DMS114 treated with DMSO at 0.1 percent for 48 hours (cell line): Measurements from ENCODE around the gene TMEM215.
"Not testable (repeated sequence)": the region's sequence is repeated elsewhere in the genome, so short reads cannot be mapped to it uniquely, and the experiment has no call there.

ENCODE experiments used
- DNase-seq: peaks from one replicate; lab custom pipeline; 2025; ENCODE audit not compliant: unreplicated experiment; lab: John Stamatoyannopoulos, UW

TMEM215 gene, protein sequence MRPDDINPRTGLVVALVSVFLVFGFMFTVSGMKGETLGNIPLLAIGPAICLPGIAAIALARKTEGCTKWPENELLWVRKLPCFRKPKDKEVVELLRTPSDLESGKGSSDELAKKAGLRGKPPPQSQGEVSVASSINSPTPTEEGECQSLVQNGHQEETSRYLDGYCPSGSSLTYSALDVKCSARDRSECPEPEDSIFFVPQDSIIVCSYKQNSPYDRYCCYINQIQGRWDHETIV

DNA sequence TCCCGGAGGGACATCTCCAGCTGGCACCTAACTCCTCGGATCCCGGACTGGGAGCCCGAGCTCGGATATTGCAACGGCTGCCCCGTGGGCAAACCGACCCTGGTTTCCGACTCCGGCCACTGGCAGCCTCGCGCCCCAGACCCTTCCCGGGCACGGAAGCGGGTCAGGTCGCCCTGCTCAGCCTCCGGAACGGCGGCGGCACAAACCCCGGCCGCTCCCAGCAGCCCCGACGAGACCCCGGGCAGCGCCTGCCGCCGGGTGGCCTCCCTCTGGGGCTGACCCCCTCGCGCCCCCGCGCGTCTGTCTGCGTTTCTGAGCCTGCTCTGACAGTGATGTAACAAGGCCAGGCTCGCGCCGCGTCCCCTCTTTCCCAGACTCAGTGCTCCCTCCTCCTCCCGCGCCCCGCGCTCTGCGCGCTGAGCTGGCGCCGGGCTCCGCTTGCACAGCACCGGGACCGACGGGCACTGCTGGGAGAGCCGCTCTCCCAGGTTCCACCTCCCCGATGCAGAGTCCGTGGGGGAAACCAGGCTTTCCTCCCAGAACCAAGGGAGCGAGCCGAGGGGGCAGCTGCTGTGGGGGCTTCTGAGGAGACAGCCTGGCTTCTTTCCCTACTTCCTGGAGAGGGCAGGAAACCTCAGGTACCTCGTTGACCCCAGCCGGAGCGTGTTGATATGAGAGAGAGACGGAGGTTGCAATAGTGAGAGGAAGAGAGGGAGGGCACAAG is at the start of gene TMEM215:
Gene TMEM215, plus strand, starts transcription at position 373 of the 724 bp plus-strand sequence. CDS start 644 bp downstream, outside the sequence.
- DNase-seq, result no peak

DNA sequence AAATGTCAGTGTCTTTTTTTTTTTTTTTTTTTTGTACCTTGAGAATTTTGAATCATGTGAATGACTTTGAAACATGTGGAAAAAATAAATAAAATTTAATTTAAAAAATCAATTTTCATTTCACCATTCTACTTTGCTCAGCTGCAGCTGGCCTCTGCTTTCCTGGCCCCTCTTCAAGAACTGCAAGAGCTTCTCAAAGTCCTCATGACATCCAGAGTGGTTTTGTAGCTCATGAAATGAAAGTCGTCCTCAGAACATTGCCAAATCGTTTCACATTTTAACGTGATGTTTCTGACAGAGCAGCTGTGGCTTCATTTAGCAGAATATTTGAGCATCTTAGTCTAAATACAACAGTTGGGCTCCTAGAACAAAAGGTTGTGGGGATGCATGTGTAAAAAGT is 47.9 kb upstream of the TMEM215 start:
- DNase-seq, result no peak

DNA sequence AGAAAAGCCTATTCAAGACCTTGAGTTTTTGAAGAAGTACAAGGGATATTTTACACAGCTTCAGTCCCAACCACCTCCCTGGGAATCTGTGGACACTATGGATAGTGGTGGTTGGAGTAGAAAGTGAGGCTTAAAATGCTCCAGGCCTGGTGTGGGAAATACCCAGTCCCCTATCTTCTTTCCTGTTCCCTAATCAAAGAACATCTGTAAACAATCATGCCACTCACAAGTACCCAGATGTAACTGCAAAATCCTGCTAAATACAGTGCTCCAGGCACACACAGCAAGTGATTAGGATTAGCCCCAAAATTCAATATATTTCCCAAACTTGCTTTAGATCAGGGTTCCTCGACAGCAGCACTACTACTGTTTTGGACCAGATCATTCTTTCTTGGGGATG is 46.0 kb upstream of the TMEM215 start:
- no peak for DNase-seq

DNA sequence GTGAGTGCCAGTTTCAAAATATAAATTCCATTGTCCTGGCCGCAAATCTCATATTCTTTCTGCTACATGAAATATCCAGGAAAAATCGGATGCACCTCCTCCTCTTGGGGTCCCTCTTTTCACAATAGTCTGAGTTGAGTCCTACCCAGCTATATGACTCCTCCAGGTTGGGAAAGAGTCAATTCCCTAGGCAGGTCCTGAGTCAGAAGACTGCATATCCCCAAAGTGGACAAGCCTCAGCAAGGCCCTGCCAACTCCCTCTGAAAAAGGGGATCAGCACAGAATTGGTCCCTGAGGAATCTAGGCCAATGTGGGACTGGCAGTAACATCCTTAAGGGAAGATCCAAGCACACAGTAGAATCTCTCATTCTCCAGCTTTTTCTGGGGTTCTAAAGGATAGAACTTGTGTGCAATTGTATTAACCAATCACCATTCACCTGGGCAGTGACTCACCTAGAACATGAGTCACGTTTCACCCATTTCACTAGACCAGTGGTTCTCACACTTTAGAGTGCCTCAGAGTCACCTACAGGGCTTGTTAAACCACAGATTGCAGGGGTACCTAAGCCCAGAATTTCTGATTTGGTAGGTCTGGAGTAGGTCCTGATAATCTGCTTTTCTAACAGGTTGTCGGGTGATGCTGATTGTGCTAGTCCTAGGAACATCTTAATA is 44.7 kb upstream of the TMEM215 start:
- DNase-seq, result no peak

DNA sequence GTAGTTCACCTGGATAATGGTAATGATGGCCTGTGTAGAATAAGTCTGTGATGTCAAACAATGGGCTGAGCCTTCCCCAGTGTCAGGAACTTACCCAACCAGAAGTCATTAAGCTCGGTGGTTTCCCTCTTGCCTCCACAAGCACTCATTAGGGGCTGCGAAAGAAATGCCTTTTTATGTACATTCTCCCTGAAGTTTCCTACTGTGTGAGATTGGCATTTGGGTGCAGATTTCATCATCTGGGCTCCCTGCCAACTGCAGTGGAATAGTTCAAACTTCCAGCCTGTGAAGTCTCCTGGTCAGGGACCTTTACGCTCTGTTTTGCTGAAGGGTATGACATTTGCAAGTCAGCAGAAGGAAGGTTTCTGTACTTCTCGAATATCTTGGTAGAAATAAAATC is 41.6 kb upstream of the TMEM215 start:
- DNase-seq, result no peak

DNA sequence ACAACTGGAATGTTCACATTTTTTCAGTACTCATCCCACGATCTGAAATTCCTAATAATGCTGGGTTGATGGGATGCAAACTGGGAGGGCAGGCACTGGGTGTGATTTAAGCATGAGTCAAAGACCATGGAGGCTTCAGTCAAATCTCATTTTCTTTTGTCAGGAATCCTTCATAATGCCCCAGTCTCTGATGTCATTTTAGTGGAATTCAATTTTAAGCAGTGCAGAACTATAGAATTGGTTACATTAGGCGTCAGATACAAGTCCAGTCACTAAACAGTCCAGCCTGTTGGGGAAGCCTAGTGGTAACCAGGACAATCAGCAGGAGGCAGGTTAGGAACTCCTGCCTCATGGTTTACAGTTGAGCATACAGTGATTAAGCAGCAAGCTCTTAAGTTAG is 41.0 kb upstream of the TMEM215 start:
- DNase-seq, result no peak

DNA sequence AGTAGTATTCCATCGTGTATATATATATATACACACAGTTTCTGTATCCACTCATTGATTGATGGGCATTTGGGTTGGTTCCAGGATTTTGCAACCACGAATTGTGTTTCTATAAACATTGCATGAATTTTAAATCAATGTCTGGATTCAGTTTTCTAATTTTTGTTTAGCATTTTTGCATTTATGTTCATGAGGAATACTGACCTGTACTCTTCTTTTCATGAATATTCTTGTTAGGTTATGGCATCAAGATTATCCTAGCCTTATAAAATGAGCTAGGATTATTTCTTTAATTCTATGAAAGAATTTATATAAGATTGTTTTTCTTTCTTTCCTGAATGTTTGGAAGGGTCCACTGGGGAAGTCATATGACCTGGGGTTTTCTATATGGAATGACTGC is 35.3 kb upstream of the TMEM215 start:
- no peak for DNase-seq

DNA sequence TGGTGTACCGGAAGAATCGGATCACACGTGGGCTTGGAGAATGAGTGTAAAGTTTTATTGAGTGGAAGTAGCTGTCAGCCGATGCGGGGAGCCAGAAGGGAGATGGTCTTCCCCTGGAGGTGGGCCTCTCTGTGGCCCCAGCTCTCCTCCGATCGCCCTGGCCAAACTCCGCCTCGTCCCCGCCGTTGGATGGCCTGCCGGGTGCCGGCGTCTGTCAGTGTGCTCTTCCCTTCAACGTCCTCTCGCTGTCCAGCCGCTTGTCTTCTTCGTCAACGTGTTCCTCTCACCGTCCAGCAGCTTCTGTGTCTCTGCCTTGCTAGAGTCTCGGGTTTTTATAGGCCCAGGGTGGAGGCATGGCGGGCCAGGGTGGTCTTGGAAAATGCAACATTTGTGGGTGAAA is 27.6 kb upstream of the TMEM215 start:
- no peak for DNase-seq

DNA sequence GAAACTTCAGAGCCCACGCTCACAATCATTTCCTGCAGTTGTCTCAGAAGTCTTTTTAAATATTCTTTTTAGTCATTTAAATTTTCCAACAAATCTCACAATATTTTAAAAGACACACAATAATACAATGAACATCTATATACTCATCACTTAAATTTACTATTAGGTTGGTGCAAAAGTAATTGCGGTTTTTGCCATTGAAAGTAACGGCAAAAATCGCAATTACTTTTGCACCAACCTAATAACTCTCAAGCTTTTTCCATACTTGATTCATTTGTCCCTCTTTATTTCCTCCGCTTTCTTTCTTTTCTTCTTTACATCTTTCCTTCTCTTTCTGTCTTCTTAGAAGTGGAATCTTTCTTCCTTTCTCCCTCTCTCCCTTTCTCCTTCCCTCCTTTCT is 19.2 kb upstream of the TMEM215 start:
- DNase-seq, result no peak

DNA sequence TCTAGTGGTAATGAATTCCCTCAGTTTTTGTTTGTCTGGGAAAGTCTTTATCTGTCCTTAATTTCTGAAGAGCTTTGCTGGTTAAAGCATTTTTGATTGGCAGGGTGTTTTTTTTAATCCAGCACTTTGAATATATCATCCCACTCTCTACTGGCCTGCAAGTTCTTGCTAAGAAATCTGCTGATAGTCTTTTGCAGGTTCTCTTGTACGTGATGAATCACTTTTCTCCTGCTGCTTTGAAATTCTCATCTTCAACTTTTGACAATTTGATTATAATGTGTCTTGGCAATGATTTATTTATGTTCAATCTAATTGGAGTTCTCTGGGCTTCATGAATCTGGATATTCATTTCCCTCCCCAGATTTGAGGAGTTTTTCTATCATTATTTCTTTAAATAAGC is 8.1 kb upstream of the TMEM215 start:
- no peak for DNase-seq

DNA sequence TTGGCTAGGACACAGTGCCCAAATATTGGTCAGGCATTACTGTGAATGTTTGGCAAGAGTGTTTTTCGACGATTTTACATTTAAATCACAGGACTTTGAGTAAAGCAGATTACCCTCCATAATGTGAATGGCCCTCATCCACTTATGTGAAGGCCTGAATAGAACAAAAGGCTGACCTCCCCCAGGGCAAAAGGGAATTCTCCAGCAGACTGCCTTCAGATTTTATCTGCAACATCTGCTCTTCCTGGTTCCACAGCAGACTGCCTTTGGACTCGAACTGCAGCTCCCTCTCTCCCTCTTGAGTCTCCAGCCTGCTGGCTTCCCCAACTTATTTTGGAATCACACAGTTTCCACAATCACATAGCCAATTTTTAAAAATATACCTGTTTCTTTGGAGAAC is 7.1 kb upstream of the TMEM215 start:
- no peak for DNase-seq

DNA sequence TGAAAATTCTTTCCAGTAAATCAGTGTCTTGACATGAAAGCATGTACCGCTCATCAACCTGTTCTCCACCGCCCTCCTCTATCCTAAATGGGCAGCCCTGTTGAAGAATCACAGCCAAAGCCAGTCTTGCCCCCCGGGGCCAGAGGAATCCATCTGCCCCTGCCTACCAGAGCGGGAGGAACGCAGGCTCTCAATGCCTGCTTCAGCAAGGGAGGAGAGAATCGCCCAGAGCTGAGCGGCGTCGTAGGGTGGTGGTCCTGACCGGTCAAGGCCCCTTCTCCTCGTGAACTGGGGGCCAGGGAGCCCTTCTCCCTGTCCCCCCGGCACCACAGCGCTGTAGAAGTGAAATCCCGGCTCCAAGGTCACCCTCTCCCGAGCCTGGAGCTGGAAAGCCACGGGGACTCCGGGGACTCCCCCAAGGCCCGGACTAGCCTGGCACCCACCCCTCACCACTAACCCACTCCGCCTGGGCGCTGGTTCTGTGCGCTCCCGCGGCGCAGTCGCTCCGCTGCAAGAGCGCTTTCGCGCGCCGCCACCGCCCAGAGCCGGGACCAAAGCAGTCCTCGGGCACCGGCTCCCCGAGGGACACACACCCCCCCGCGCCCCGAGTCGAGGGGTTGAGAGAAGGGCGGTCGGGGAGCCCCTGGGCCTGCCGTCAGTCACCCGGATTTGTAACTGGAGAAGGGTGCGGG is 718 bp upstream of the TMEM215 start:
- no peak for DNase-seq

DNA sequence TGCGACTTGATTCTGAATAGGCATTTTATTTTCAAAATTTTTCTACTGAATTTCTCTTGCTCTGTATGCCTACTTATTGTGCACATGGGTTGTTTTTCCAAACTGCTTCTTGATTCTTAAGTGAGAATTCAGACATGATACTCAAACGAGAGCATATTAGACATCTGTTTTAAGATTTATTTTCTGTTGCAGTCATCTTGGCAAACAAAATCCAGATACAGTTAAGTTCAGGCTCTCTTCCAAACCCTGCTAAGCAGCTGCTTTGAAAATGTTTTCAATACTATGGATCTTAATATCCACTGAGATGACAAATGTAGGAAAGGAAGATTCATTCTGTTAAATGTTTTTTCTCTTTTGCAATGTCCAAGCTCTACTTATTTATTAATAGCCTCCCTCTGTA is 4.5 kb downstream of the TMEM215 start:
- no peak for DNase-seq

DNA sequence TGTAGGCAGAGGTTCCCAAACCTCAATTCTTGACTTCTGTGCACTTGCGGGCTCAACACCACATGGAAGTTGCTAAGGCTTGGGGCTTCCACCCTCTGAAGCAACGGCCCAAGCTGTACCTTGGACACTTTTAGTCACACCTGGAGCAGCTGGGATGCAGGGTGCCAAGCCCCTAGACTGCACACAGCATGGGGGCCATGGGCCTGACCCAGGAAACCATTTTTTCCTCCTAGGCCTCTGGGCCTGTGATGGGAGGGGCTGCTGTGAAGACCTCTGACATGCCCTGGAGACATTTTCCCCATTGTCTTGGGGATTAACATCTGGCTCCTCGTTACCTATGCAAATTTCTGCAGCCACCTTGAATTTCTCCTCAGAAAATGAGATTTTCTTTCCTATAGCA is 12.7 kb downstream of the TMEM215 start:
- not testable (repeated sequence) for DNase-seq

DNA sequence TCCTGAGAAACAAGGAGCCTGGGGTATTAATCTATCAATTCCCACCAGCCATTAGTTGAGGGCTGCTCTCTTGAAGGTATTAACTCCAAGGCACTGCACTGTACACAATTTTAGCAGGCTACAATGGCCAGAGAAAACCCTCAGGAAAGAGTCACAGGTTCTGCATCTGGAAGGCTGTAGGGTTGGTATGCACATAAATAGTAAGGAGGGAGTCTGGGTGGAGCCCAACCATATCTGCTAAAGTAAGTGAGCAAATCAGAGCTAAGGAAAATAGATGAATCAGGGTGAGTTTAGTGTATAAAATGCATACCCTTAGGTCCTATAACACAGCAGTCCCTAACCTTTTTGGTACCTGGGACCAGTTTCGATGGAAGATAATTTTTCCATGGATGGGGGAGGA is 18.2 kb downstream of the TMEM215 start:
- DNase-seq, result no peak

DNA sequence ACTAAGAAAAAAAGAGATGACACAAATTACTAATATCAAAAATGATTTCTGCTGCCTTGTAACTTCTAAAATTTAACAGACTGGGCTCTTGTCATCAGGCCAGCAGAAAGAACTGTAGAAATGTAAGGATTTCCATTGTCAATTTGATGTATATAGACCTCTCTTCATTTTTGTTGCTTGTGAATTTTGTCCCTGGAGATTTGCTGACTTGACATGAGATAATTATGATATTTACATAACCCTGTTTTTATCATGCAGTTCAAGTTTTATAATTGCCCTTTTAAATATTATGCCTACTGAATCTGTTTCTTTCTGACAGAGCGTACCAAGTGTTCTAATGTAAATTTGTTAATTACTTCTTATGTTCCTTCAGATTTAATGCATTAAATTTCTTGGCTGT is 23.9 kb downstream of the TMEM215 start:
- DNase-seq, result no peak

DNA sequence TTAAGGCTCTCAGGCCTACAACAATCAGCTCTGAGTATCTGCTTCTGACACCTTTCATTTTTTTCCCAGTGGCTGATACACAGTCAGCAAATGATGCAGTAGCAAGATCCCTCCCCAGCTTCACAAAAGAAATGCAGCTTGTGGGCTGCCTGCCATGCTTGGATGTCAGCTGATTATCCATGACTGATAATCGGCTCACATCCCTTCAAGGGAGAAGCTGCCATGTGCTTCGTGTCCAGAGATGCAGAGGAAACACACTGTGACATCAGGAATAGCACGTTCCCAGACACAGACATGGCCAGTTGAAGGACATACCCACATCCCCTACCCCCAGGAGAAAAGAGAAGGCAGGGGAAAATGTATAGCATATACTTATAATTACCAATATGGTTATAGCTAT is 27.9 kb downstream of the TMEM215 start:
- DNase-seq, result no peak

DNA sequence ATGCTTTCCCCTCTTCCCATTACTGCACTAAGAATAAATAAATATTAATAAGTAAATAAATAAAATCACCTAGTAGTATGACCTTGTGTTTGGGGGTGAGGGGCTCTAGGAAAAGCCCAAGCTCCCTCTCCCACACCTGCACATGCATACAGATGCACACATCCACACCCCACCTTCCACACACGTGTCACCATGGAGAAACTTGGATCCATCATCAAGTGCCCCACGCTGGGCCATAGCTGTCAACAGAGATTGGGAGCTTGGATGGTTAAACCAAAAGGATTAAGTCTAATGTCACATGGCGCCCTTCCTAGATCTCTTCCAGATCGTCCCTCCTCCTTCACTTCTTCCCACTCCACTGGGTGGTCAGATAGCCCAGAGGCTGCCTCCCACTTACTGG is 37.0 kb downstream of the TMEM215 start:
- DNase-seq, result no peak

DNA sequence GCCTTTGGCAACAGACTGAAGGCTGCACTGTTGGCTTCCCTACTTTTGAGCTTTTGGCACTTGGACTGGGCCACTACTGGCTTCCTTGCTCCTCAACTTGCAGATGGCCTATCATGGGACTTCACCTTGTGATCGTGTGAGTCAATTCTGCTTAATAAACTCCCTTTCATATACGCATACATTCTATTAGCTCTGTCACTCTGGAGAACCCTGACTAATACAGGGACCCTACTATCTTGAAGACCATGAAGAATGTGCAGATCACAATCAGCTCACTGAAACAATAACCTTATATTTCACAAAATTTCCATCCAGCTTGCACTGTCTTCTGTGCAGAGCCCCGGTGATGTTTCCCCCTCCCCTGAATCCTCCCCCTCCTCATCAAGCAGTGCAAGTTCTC is 39.8 kb downstream of the TMEM215 start:
- no peak for DNase-seq

DNA sequence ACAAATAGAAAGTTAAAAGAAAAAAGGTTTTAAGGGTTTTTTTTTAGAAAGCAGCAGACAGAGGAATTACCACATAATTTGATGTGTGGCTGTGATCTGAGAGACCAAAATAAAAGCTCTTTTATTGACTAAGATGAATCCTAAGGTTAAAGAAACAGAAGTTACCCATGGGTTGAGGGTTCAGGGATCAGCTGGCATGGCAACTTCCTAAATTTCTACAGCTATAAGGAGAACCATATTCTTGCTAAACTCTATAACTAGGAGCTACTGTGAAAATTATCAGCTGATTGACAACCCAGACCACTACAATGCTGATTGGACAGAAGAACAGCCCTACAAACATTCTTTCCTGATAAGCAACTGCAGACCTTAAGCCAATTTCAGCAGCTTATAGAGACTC is 40.2 kb downstream of the TMEM215 start:
- DNase-seq, result no peak

DNA sequence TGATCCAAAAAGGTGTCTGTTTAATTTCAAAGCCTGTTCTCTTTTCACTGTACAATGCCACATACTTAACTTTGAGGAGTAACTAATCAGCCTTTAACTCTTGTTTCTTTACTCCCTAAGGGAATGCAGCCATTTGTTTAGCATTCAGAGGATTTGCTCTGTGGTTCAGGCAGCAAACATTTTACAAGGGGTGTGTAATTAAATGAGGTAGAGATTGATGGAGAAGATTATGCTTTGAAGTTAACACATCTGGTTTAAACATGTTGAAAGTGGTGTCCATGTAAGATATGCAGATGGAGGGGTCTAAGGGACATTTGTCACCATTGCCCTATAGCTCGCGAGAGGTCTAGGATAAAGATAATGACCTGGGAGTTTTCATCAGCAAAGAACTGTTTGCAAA is 41.9 kb downstream of the TMEM215 start:
- no peak for DNase-seq

DNA sequence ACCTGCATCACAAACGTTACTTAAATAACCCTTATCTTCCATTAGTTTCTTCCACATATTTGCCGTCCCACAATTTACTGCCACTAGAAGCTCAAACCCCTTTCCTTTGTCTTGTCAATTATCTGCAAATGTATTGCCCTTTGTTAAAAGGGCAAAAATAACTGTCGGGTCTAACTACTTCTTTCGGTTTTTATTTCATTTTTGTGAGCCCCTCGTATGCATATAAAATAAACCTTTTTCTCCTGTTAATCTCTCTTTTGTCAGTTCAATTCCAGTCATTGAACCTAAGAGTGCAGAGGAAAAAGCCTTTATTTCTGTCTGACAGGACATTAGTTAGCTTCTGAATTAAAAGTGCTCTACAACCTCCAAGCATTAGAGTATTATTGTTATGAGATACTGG is 45.5 kb downstream of the TMEM215 start:
- no peak for DNase-seq
